ENCODE data around the gene CD300C. TPM values are rescaled to one million over a fixed set of nuclear protein-coding genes. Genes with fewer than 3 reads are reported as not detected.

Gene CD300C
- total and polyA plus RNA-seq, 10 of the 15 experiments (the other 5 are each of a cell fraction or from before 2014, with no cell fraction given) = 0.12 to 0.38 (median 0.23) TPM; not detected in 3

GRCh38 chr17:74567397-74567796, 21.5 kb upstream of the CD300C start, which contains the start of gene CD300H:
TSS of gene CD300H (minus strand) at chr17:74567509.
- RAD21 ChIA-PET (ENCODE audit: unreplicated experiment) = interaction anchor here (1.0 to 2.8 kb wide), 5 partner anchors 36 to 170 kb away, joined by 3 to 17 read pairs (median 5); no protein-coding TSS in a partner anchor
- peaks cover 1 to 3% of the 10 kb centered on the region in 2 experiments; a peak in 3 of 4 replicates for H3K27me3 ChIP-seq (replicated peaks in 1 of 2; ENCODE audit: control insufficient read depth in 2 of 2, insufficient read depth in 2 of 2, low read length in 1 of 2)

More at GRCh38 chr17:74567397-74567796, 21.5 kb upstream of the CD300C start, which contains the start of gene CD300H:
- TF ChIP-seq ZNF622 (IDR thresholded peaks at IDR 0.05) (no peak), KLF5 (IDR thresholded peaks at IDR 0.05; ENCODE audit: partially characterized antibody) (no peak), NBN (IDR thresholded peaks at IDR 0.05) (no peak), FOS (IDR thresholded peaks at IDR 0.05; ENCODE audit: borderline replicate concordance, extremely low read depth, insufficient read length) (no peak), CHD1 (IDR thresholded peaks at IDR 0.05; ENCODE audit: low read depth, low read length) (no peak), MTA2 (IDR thresholded peaks at IDR 0.05; ENCODE audit: low read depth) (no peak), HCFC1 (IDR thresholded peaks at IDR 0.05; ENCODE audit: low read length) (no peak), CBX3 (IDR thresholded peaks at IDR 0.05; ENCODE audit: borderline replicate concordance, low read depth) (no peak), SRF (IDR thresholded peaks at IDR 0.05; ENCODE audit: low read depth in 2 of 2, low read length in 2 of 2) (no peak), ZBTB33 (IDR thresholded peaks at IDR 0.05) (no peak), ZSCAN29 (IDR thresholded peaks at IDR 0.05) (no peak), BCLAF1 (IDR thresholded peaks at IDR 0.05) (no peak)
- Histone ChIP-seq H3K36me3 (ENCODE audit: control insufficient read depth in 2 of 2, insufficient read depth in 2 of 2, low read length in 1 of 2) (no peaks in the 10 kb centered on the region), H3K4me3 (no peak within 1 kb of the TSS), H3K4me1 (ENCODE audit: control insufficient read depth, insufficient read depth, low read length) (no peaks in the 10 kb centered on the region), H3K79me2 (ENCODE audit: control insufficient read depth, insufficient read depth, low read length) (no peaks in the 10 kb centered on the region), H3K4me2 (ENCODE audit: control insufficient read depth, insufficient read depth) (no peak within 1 kb of the TSS), H3K9me3 (replicated peaks; ENCODE audit: control insufficient read depth, insufficient read depth, low read length) (no peaks in the 10 kb centered on the region), H2AFZ (ENCODE audit: control insufficient read depth, low read depth, low read length) (no peak within 1 kb of the TSS), H3K9ac (ENCODE audit: control insufficient read depth, insufficient read depth, low read length) (no peak within 1 kb of the TSS), H3K27ac (ENCODE audit: control insufficient read depth, insufficient read depth) (no peak within 1 kb of the TSS), H4K20me1 (ENCODE audit: control insufficient read depth, insufficient read depth) (no peaks in the 10 kb centered on the region)
- intact Hi-C loops (cut with micrococcal nuclease; ENCODE audit: unreplicated experiment) (loop anchor here (2.0 to 5.0 kb wide), 2 partner anchors 80 to 169 kb away; partner anchors contain the start of gene RAB37), in situ Hi-C loops (cut with MboI) (no loop called here)
- DNase-seq (ENCODE audit: low read depth, low spot score) (no peak), FAIRE-seq (no peak), ATAC-seq (no peak)
- CTCF ChIA-PET = interaction anchor here (0.6 to 3.8 kb wide), 9 partner anchors 20 to 203 kb away, joined by 3 to 34 read pairs (median 8); partner anchors contain the start of genes CD300LD and RAB37
- BruUV-seq (replicated peaks) = no TSS peak
- POLR2A ChIA-PET = no interaction called here
- 26% methylated on average over 2 of the region's 2 CpGs for WGBS (ENCODE audit: insufficient coverage, insufficient replicate concordance, low lambda C conversion rate, missing lambda C conversion rate)
- SMC1A ChIA-PET (ENCODE audit: uncharacterized antibody, unreplicated experiment) = interaction anchor here (1.5 to 2.4 kb wide), 2 partner anchors 68 to 170 kb away, joined by 3 to 11 read pairs; partner anchors contain the start of gene RAB37

Data from GM12878 (cell line).